Natural killer cell (primary cell): ENCODE data around the gene STARD4. TPM values are rescaled to one million over a fixed set of nuclear protein-coding genes. Genes with fewer than 3 reads are reported as not detected.

Experiments used
- ATAC-seq, 3 donors: fragments of 150-1000 bp in 2 of 3; fragments of 200-7000 bp in 1 of 3; cut with Tn5 transposase; 1 replicate in 1 of 3; 2 replicates in 2 of 3; pipeline ENCODE4 v1.10.0; 2021; ENCODE audit warnings: mild to moderate bottlenecking in 2 of 3, moderate library complexity in 2 of 3
- DNase-seq, 2 donors: peaks; one replicate each; pipeline versions ENCODE4 v3.0.0 to v3.0.0-alpha.2; 2013 to 2021; ENCODE audit warnings: mixed read lengths in 1 of 2
- H3K27ac ChIP-seq: one replicate; pipeline ENCODE4 v1.5.1; 2013; ENCODE audit warnings: mild to moderate bottlenecking, low read length
- H3K27me3 ChIP-seq: one replicate; pipeline ENCODE4 v1.6.1; 2013; ENCODE audit warnings: low read length; ENCODE audit not compliant: control insufficient read depth, insufficient read depth
- H3K36me3 ChIP-seq: one replicate; pipeline ENCODE4 v1.6.1; 2013; ENCODE audit warnings: low read length; ENCODE audit not compliant: control insufficient read depth, insufficient read depth
- H3K4me1 ChIP-seq: one replicate; pipeline ENCODE4 v1.6.1; 2013; ENCODE audit warnings: low read length; ENCODE audit not compliant: control insufficient read depth, insufficient read depth
- H3K4me3 ChIP-seq: one replicate; pipeline ENCODE4 v1.5.1; 2013; ENCODE audit warnings: low read length
- H3K9me3 ChIP-seq: one replicate; pipeline ENCODE4 v1.6.1; 2013; ENCODE audit warnings: low read length; ENCODE audit not compliant: control insufficient read depth, insufficient read depth
- H3K27ac Mint-ChIP-seq, 2 donors: one replicate each; pipeline ENCODE4 v1.8.0; 2022; ENCODE audit warnings: mild to moderate bottlenecking in 2 of 2, mixed read lengths in 2 of 2, moderate library complexity in 1 of 2
- H3K27me3 Mint-ChIP-seq, 2 donors: one replicate each; pipeline ENCODE4 v1.8.0; 2022; ENCODE audit warnings: low read depth in 2 of 2, mixed read lengths in 2 of 2
- H3K36me3 Mint-ChIP-seq: one replicate; pipeline ENCODE4 v1.8.0; 2022; ENCODE audit warnings: mixed read lengths
- H3K4me1 Mint-ChIP-seq, 2 donors: one replicate each; pipeline ENCODE4 v1.8.0; 2022; ENCODE audit warnings: mixed read lengths in 2 of 2
- H3K4me3 Mint-ChIP-seq: one replicate; pipeline ENCODE4 v1.8.0; 2022; ENCODE audit warnings: mild to moderate bottlenecking, moderate library complexity, mixed read lengths
- H3K9me3 Mint-ChIP-seq, 2 donors: one replicate each; pipeline ENCODE4 v1.8.0; 2022; ENCODE audit warnings: mixed read lengths in 2 of 2
- CTCF ChIP-seq: fragments of 200-600 bp; IDR thresholded peaks from one replicate; pipeline ENCODE4 v1.8.0; 2022; ENCODE audit warnings: antibody characterized with exemption
- WGBS: methylation state at CpG from one replicate; pipeline ENCODE4 v1.1.7; 2013; ENCODE audit warnings: missing lambda C conversion rate; ENCODE audit not compliant: insufficient coverage; 5-methylcytosine and 5-hydroxymethylcytosine counted together
- intact Hi-C: fragments of 100-400 bp; cut with micrococcal nuclease; formaldehyde crosslinking; loops from one replicate; pipeline ENCODE4 v1.14.2; 2022
- total RNA-seq, 4 donors: library from RNA; stranded (reverse); fragments of 120-200 nt in 1 of 4; gene quantifications; one replicate each; pipeline versions ENCODE4 v1.2.3 to v1.2.4, GENCODE V29; 2013 to 2022

STARD4 gene
- total RNA-seq, 3 donors from 2014 or later (not counting 1 experiment from before 2014, with no cell fraction given), result 53.3 to 90.2 (median 53.6) TPM

- H3K36me3 Mint-ChIP-seq, result no peaks in the 10 kb centered on the region
- Histone ChIP-seq H3K9me3 (no peaks in the 10 kb centered on the region), H3K4me1 (no peaks in the 10 kb centered on the region), H3K27ac (no peak overlapping the region), H3K27me3 (no peaks in the 10 kb centered on the region), H3K4me3 (no peak overlapping the region), H3K36me3 (no peaks in the 10 kb centered on the region)
- WGBS, result 89% methylated on average over 2 of the region's 2 CpGs
- H3K9me3 Mint-ChIP-seq, result peaks cover 0 to 2% of the 10 kb centered on the region in 2 donors
- no peak for DNase-seq
- no peak overlapping the region for H3K4me3 Mint-ChIP-seq
- no peak for TF ChIP-seq CTCF
- intact Hi-C loops, result no loop called here
- no peak overlapping the region for H3K27ac Mint-ChIP-seq
- peaks cover 8 to 19% of the 10 kb centered on the region in 2 donors for H3K27me3 Mint-ChIP-seq
- H3K4me1 Mint-ChIP-seq, result no peaks in the 10 kb centered on the region
- no peak for ATAC-seq
Observed at GRCh38 chr5:111461934-111462333, 50.4 kb downstream of the STARD4 start.

- H3K4me1 Mint-ChIP-seq, result no peaks in the 10 kb centered on the region
- peaks cover 8 to 18% of the 10 kb centered on the region in 2 donors for H3K27me3 Mint-ChIP-seq
- WGBS, result 69% methylated on average over 3 of the region's 3 CpGs
- intact Hi-C loops, result no loop called here
- no peak overlapping the region for H3K27ac Mint-ChIP-seq
- Histone ChIP-seq H3K36me3 (no peaks in the 10 kb centered on the region), H3K27ac (no peak overlapping the region), H3K4me3 (no peak overlapping the region), H3K9me3 (no peaks in the 10 kb centered on the region), H3K4me1 (no peaks in the 10 kb centered on the region), H3K27me3 (no peaks in the 10 kb centered on the region)
- H3K36me3 Mint-ChIP-seq, result no peaks in the 10 kb centered on the region
- DNase-seq, result no peak
- TF ChIP-seq CTCF, result no peak
- no peak overlapping the region for H3K4me3 Mint-ChIP-seq
- peaks cover 0 to 2% of the 10 kb centered on the region in 2 donors for H3K9me3 Mint-ChIP-seq
- no peak for ATAC-seq
Observed at GRCh38 chr5:111461255-111461671, 51.1 kb downstream of the STARD4 start.

- Histone ChIP-seq H3K27me3 (no peaks in the 10 kb centered on the region), H3K36me3 (no peaks in the 10 kb centered on the region), H3K9me3 (no peaks in the 10 kb centered on the region), H3K27ac (no peak overlapping the region), H3K4me3 (no peak overlapping the region), H3K4me1 (no peaks in the 10 kb centered on the region)
- no peak for TF ChIP-seq CTCF
- no peaks in the 10 kb centered on the region for H3K9me3 Mint-ChIP-seq
- peaks cover 5 to 8% of the 10 kb centered on the region in 2 donors for H3K27me3 Mint-ChIP-seq
- no peaks in the 10 kb centered on the region for H3K36me3 Mint-ChIP-seq
- H3K4me1 Mint-ChIP-seq, result no peaks in the 10 kb centered on the region
- no CpG with 5 or more reads among the region's 2 CpGs for WGBS
- ATAC-seq (no peak), DNase-seq (no peak)
- intact Hi-C loops, result no loop called here
- H3K27ac Mint-ChIP-seq, result no peak overlapping the region
- H3K4me3 Mint-ChIP-seq, result no peak overlapping the region
Observed at GRCh38 chr5:111454776-111455175, 57.6 kb downstream of the STARD4 start.

GRCh38 chr5:111454198-111454622 is 58.1 kb downstream of the STARD4 start:
- H3K9me3 ChIP-seq, result no peaks in the 10 kb centered on the region
- no peaks in the 10 kb centered on the region for H3K4me1 ChIP-seq
- H3K4me3 ChIP-seq, result no peak overlapping the region
- 97% methylated on average over 3 of the region's 3 CpGs for WGBS
- ATAC-seq (no peak), DNase-seq (no peak)
- H3K4me3 Mint-ChIP-seq, result no peak overlapping the region
- intact Hi-C loops, result no loop called here
- H3K4me1 Mint-ChIP-seq, result no peaks in the 10 kb centered on the region
- H3K27me3 Mint-ChIP-seq, result peaks cover 8 to 9% of the 10 kb centered on the region in 2 donors
- TF ChIP-seq CTCF, result no peak
- no peak overlapping the region for H3K27ac Mint-ChIP-seq
- no peak overlapping the region for H3K27ac ChIP-seq
- no peaks in the 10 kb centered on the region for H3K36me3 ChIP-seq
- H3K9me3 Mint-ChIP-seq, result no peaks in the 10 kb centered on the region
- no peaks in the 10 kb centered on the region for H3K27me3 ChIP-seq
- H3K36me3 Mint-ChIP-seq, result no peaks in the 10 kb centered on the region
